GM21576 (cell line): Measurements from ENCODE around the gene MRPL9.

Experiments used
- ATAC-seq: cut with Tn5 transposase; IDR thresholded peaks from one replicate; pipeline ENCODE4 v1.9.1; 2021; ENCODE audit warnings: mild to moderate bottlenecking, moderate library complexity; ENCODE audit not compliant: unreplicated experiment

MRPL9 gene

GRCh38 chr1:151762941-151763921, at the start of gene MRPL9:
Gene MRPL9 (minus strand): TSS chr1:151763496. CDS start chr1:151763479, 17 bp downstream.
- peak; percentile 88 for ATAC-seq

GRCh38 chr1:151811181-151811580, 47.9 kb upstream of the MRPL9 start:
- no peak for ATAC-seq

DNA sequence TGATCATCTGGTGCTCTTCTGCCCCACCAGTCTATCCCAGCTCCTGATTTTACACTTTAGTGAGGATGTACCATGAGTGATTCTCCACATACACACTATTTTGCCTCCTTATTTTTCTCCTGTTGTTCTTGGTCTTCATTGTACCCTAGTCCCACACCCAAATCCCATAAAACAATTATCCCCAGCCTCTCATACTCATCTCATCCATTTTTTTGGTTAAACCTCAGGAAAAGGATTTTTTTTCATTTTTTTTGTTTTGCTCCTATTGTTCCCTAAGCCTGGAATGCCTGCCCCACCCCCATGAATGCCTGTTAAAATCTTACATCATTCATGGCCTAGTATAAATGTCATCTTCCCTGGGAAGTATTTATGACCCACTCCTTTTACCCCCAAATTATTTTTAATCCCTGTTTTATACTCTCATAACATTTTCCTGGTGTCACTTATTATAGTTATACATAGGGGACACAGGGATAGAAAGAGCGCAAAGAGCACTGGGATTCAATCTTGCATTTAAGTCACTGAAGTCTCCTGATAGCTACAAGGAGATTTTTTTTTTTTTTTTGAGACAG, 46.8 kb upstream of the MRPL9 start:
- no peak for ATAC-seq

- no peak for ATAC-seq
These were observed 46.1 kb upstream of the MRPL9 start for GRCh38 chr1:151809290-151809984.

DNA sequence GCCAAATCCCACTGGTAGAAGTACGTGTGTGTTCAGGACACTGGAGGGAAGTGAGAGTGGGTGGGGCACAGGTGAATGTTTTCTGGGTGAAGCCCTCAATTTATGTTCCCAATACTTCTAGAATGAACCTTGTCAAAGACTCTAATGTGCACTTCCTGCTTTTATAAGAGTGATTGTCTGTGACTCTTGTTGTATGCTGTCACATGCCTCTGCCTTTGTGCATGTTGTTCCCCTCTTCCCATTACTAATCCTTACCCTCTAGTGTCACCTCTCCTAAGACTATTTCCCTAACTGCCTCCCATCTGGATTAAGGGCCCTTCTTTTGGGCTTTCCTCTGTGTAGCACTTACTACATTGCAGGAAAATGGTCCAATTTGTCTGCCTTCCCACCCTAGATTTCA, 44.5 kb upstream of the MRPL9 start:
- ATAC-seq = no peak

DNA sequence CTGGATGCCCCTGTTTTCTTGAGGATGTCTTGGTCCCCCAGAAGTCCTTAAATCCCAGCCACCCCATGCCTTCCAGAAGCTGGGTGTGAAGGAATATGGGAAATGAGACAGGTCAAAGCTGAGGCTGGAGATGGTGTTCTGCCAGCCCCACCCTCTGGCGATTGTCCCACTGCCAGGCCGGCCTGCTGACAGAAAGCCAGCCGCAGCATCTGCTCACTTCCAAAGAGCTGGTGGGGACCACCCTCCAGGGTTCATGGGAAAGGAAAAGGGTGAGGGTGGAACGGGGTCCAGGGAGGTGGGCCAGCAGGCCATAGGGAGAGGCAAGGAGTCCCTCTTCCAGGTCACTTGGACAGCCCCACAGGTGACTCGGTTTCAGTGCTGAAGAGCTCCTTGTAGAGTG, 43.8 kb upstream of the MRPL9 start:
- no peak for ATAC-seq

GRCh38 chr1:151806170-151806569, 42.9 kb upstream of the MRPL9 start:
- no peak for ATAC-seq

DNA sequence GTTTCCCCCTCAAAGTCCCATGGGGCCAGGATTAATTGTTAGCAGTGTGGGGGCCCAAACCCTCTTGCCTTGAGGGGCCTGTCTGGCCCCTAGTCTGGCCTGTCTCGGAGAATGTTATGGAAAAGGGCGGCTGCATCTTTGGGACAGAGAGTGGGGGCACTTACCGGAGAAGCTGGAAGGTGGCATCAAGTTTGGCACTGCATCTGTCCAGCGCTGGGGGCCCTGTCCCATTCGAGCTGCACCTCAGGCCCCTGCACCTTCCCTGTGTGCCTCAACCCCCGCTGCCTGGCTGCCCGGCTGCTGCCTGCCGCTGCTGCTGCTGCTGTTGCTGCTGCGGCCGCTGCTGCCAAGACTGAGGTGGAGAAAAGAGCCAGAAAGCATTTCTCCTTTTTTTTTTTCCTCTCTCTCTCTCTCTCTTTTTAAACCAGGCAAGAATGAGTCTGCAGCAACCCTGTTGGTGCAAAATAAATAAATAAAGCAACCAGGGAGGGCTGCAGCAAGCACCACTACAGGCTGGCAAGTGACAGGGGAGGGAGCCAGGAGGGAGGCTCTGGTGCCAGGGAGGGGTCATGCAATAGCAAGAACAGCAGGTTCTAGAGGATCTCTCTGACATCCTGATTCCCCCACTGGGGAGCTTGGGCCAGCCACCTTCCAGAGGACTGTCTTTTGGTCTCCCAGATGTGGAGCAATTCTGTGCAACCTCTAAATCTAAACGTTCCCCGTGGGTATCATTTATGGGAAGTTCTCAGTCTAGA, 41.9 kb upstream of the MRPL9 start, which contains the start of gene LINGO4:
Gene LINGO4 (minus strand): TSS at position 354 of the 755 bp plus-strand sequence. CDS start 2,715 bp downstream, outside the sequence.
- no peak for ATAC-seq

- no peak for ATAC-seq
These were observed 40.6 kb upstream of the MRPL9 start for GRCh38 chr1:151803915-151804314.

- ATAC-seq = no peak
These were observed 39.9 kb upstream of the MRPL9 start for GRCh38 chr1:151803164-151803563.

GRCh38 chr1:151802372-151802771, 39.1 kb upstream of the MRPL9 start:
- no peak for ATAC-seq

GRCh38 chr1:151801846-151802245, 38.5 kb upstream of the MRPL9 start:
- ATAC-seq = no peak

DNA sequence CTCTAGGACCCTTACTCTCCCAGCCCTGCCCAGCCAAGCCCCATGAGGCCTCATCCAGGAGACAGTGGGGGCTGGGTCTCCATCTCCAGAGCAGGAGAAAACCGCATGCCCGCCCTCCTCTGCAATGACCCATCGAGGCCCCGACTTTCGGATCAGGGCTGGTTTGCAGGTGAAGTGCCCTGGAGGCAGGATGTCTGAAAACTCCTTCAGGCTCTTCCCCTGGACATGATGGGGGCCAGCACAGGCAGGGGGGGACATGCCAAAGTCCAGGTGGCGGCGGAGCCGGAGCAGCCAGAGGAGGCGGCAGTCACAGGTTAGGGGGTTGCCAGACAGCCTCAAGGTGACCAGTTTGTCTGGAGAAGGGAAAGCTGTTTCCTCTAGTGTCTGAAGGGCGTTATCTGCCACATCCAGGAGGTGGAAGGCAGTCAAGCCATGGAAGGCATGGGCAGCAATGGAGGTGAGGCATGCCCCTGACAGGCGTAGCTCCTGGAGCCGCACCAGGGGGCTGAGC, 38.1 kb upstream of the MRPL9 start:
- no peak for ATAC-seq

DNA sequence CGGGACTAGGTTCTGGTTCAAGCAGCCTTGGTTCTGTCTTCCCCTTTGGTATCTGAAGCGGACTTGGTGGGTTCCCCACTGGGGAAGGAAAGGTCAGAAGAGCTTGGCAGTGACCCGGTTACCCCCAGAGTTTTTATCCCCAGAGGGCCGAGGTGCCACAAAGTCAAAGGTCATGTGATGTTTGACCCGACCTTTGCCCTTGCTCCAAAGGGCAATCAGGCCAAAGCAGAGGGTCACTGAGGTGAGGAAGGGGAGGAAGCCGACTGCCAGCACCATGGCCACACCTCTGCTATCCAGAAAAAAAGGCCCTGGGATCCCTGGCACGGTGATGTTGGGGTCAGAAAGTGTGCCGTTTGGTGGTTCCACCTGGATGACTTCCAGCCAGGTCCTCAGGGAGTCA, 37.5 kb upstream of the MRPL9 start:
- ATAC-seq = no peak

- ATAC-seq = no peak
These were observed 36.1 kb upstream of the MRPL9 start for GRCh38 chr1:151799179-151800022.

DNA sequence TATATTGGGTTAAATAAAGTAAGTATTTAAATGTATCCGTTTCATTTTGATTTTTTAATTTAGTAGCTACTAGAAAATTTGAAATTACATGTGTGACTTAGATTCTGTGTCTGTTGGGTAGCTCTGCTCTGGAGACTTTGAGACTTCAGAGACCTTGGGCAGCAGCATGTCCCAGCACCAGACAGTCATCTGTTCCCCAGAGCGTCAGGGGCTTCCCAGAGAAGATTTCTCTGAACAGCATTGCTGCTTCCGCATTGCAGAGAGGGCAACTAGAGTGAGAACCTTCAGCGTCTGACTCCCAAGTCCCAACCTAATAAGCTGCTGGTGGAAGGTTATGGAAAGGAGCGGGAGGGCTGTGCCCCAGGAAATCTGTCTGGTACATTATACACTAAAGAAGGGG, 35.3 kb upstream of the MRPL9 start:
- ATAC-seq = no peak

DNA sequence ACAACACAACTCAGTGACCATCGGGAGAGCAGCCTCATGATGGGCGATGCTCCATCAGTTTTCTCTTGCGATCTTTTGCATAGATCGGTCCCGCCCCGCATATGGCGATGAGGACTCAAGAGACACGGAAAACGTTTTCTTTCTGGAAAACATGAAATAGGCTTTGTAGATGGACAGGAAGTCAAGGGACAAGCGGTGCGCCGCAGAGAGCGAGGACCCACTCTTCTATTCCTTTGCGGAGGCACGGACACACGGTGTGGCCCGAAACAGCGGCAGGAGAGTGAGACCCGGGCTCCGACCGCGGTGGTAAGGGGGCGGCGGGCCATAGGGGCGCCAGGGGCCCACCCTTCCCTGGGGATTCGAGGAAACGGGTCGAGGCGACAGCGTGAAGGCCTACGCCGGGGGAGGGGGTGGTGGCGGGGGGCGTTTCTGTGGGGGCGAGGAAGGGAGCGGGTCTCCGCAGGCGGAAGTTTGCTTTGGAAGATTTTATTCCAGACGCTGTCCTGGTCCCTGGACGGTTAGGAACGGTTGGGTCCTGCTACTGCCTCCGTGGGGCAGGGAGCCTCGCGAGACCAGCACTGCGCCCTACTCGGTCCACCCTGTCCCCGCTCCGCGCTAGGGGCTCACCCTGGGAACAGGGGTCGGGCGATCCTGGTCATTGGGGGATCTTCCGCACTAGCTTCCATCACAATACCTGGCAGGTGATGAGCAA, 27.8 kb upstream of the MRPL9 start:
- no peak for ATAC-seq

DNA sequence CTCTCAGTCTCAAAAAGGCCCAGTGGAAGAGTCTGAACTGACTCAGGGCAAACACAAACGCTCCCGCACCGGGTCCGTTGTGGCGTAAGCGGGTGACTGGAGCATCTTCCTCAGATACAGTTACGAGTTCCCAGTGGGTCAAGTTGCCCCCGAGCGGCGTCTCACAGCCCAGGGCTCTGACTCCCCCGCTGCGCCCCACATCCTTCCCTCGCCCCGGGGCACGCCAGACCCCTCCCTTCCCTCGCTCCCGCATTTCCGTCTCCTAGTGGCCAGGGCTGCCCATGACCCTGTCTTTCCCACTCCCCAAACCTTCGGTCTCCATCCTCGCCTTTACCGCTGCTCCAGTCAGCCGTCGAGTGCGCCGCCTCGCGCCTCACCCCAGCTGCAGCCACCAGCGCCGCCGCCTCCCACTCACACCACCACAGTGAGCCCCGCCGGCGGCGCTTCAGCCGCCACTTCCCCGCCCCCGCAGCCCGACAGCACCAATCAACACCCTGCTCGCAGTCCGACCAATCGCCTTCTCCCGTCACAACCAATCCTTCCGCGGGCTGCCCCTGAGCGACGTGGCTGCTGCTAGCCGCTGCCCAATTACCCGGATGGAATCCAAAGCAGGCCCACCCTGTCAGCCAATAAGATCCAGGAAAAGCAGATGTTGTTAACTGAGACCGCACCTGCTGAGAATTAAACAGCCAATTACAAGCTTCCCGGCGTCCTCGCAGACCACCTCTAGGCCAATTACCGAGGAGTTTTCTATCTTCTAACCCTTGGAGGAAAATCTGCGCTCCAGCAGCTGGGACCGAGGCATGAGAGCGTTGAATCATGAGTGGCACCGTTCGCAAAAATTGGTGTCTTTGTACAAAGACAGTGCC, 27.0 kb upstream of the MRPL9 start, which contains the start of gene TDRKH:
Gene TDRKH (minus strand): TSS at position 430 of the 869 bp plus-strand sequence. CDS start 7,478 bp downstream, outside the sequence.
- ATAC-seq = peak; percentile 92
